H9 (cell line): ENCODE results near the gene CD207. TPM values are rescaled to one million over a fixed set of nuclear protein-coding genes. Genes with fewer than 3 reads are reported as not detected.

ENCODE experiments used
- DNase-seq: peaks from one replicate; pipeline ENCODE4 v3.0.0-alpha.2; 2017
- H2AFZ ChIP-seq: one replicate; pipeline ENCODE4 v1.6.1; 2013; ENCODE audit warnings: mild to moderate bottlenecking, low read length, control low read depth, moderate library complexity
- H2AK5ac ChIP-seq: 2 replicates; pipeline ENCODE4 v1.6.1; 2013; ENCODE audit warnings: low read length, control low read depth, mixed read lengths; ENCODE audit not compliant: insufficient read length
- H2BK120ac ChIP-seq: one replicate; pipeline ENCODE4 v1.6.1; 2013; ENCODE audit warnings: low read depth, mild to moderate bottlenecking, low read length, control low read depth, inconsistent platforms; ENCODE audit not compliant: poor library complexity, severe bottlenecking
- H2BK12ac ChIP-seq: 2 replicates; pipeline ENCODE4 v1.6.1; 2013; ENCODE audit warnings: low read length, control low read depth, mixed read lengths, low read depth; ENCODE audit not compliant: insufficient read length
- H2BK15ac ChIP-seq: 2 replicates; pipeline ENCODE4 v1.6.1; 2013; ENCODE audit warnings: low read depth, low read length, control low read depth
- H2BK20ac ChIP-seq: one replicate; pipeline ENCODE4 v1.6.1; 2013; ENCODE audit warnings: low read depth, mild to moderate bottlenecking, low read length, control low read depth, inconsistent platforms; ENCODE audit not compliant: poor library complexity, severe bottlenecking
- H2BK5ac ChIP-seq: 2 replicates; pipeline ENCODE4 v1.6.1; 2013; ENCODE audit warnings: low read length, control low read depth, mixed read lengths; ENCODE audit not compliant: insufficient read length
- H3K14ac ChIP-seq: 2 replicates; pipeline ENCODE4 v1.6.1; 2013; ENCODE audit warnings: low read length, control low read depth; ENCODE audit not compliant: insufficient read depth
- H3K18ac ChIP-seq: 2 replicates; pipeline ENCODE4 v1.6.1; 2013; ENCODE audit warnings: low read depth, mild to moderate bottlenecking, mixed read lengths, low read length, control low read depth; ENCODE audit not compliant: insufficient read length
- H3K23ac ChIP-seq: 2 replicates; pipeline ENCODE4 v1.6.1; 2013; ENCODE audit warnings: low read length, control low read depth, mixed read lengths, low read depth; ENCODE audit not compliant: insufficient read length
- H3K23me2 ChIP-seq: 2 replicates; pipeline ENCODE4 v1.6.1; 2013; ENCODE audit warnings: low read depth, mild to moderate bottlenecking, mixed read lengths, low read length, control low read depth; ENCODE audit not compliant: insufficient read length, poor library complexity, severe bottlenecking
- H3K27ac ChIP-seq: 2 replicates; pipeline ENCODE4 v1.5.1; 2013; ENCODE audit warnings: low read length, control low read depth, mixed read lengths, low read depth; ENCODE audit not compliant: insufficient read length
- H3K27me3 ChIP-seq: 2 replicates; pipeline ENCODE4 v1.6.1; 2013; ENCODE audit warnings: low read length, control low read depth, inconsistent platforms; ENCODE audit not compliant: insufficient read depth
- H3K4ac ChIP-seq: 2 replicates; pipeline ENCODE4 v1.6.1; 2013; ENCODE audit warnings: low read depth, mild to moderate bottlenecking, control low read depth, inconsistent platforms, low read length, moderate library complexity
- H3K4me1 ChIP-seq: 2 replicates; pipeline ENCODE4 v1.6.1; 2013; ENCODE audit warnings: low read length, control low read depth, inconsistent platforms; ENCODE audit not compliant: insufficient read depth
- H3K4me2 ChIP-seq: 2 replicates; pipeline ENCODE4 v1.6.1; 2013; ENCODE audit warnings: low read length, control low read depth, mixed read lengths; ENCODE audit not compliant: insufficient read length, insufficient read depth
- H3K56ac ChIP-seq: 2 replicates; pipeline ENCODE4 v1.6.1; 2013; ENCODE audit warnings: low read depth, mild to moderate bottlenecking, mixed read lengths, low read length, control low read depth; ENCODE audit not compliant: insufficient read length
- H3K79me1 ChIP-seq: 2 replicates; pipeline ENCODE4 v1.6.1; 2013; ENCODE audit warnings: low read depth, mild to moderate bottlenecking, moderate library complexity, low read length, control low read depth, inconsistent platforms; ENCODE audit not compliant: insufficient read depth, poor library complexity, severe bottlenecking
- H3K79me2 ChIP-seq: 2 replicates; pipeline ENCODE4 v1.6.1; 2013; ENCODE audit warnings: low read length, control low read depth, inconsistent platforms; ENCODE audit not compliant: insufficient read depth
- H3K9ac ChIP-seq: 2 replicates; pipeline ENCODE4 v1.6.1; 2013; ENCODE audit warnings: low read length, control low read depth, mixed read lengths; ENCODE audit not compliant: insufficient read length; ENCODE audit errors: extremely low read depth
- H3K9me3 ChIP-seq: one replicate; pipeline ENCODE4 v1.6.1; 2013; ENCODE audit warnings: low read depth, low read length, inconsistent platforms; ENCODE audit not compliant: control insufficient read depth
- H3T11ph ChIP-seq: one replicate; pipeline ENCODE4 v1.6.1; 2013; ENCODE audit warnings: mild to moderate bottlenecking, low read length, control low read depth, inconsistent platforms
- H4K20me1 ChIP-seq: one replicate; pipeline ENCODE4 v1.6.1; 2013; ENCODE audit not compliant: control insufficient read depth, insufficient read length, insufficient read depth
- H4K5ac ChIP-seq: 2 replicates; pipeline ENCODE4 v1.6.1; 2013; ENCODE audit warnings: low read depth, mild to moderate bottlenecking, mixed read lengths, low read length, control low read depth; ENCODE audit not compliant: insufficient read length
- H4K8ac ChIP-seq: replicated peaks from 2 replicates; pipeline ENCODE4 v1.6.1; 2013; ENCODE audit warnings: low read length, control low read depth, mixed read lengths, low read depth; ENCODE audit not compliant: insufficient read length
- H4K91ac ChIP-seq: 2 replicates; pipeline ENCODE4 v1.6.1; 2013; ENCODE audit warnings: low read depth, mild to moderate bottlenecking, moderate library complexity, mixed read lengths, low read length, control low read depth; ENCODE audit not compliant: insufficient read length
- H3K27ac Mint-ChIP-seq, 3 experiments: 2 replicates in 2 of 3; 3 replicates in 1 of 3; pipeline ENCODE4 v1.8.0; 2020 to 2021; ENCODE audit warnings: mixed read lengths in 3 of 3, mild to moderate bottlenecking in 1 of 3, moderate library complexity in 1 of 3
- H3K27me3 Mint-ChIP-seq: 2 replicates; pipeline ENCODE4 v1.8.0; 2021; ENCODE audit warnings: low read depth, mild to moderate bottlenecking, moderate library complexity, mixed read lengths
- H3K36me3 Mint-ChIP-seq, 3 experiments: 2 replicates in 2 of 3; 3 replicates in 1 of 3; pipeline ENCODE4 v1.8.0; 2020 to 2021; ENCODE audit warnings: low read depth in 3 of 3, mixed read lengths in 3 of 3; ENCODE audit not compliant: insufficient read depth in 1 of 3
- H3K4me1 Mint-ChIP-seq, 2 experiments: 2 replicates each; pipeline ENCODE4 v1.8.0; 2020; ENCODE audit warnings: mixed read lengths in 2 of 2
- H3K4me3 Mint-ChIP-seq, 2 experiments: 2 replicates in 1 of 2; 3 replicates in 1 of 2; pipeline ENCODE4 v1.8.0; 2020 to 2021; ENCODE audit warnings: mild to moderate bottlenecking in 2 of 2, mixed read lengths in 2 of 2, moderate library complexity in 1 of 2
- H3K9me3 Mint-ChIP-seq, 2 experiments: 2 replicates in 1 of 2; 3 replicates in 1 of 2; pipeline ENCODE4 v1.8.0; 2020; ENCODE audit warnings: mild to moderate bottlenecking in 2 of 2, mixed read lengths in 2 of 2, moderate library complexity in 1 of 2
- CTCF ChIP-seq: fragments of 200-600 bp; sonication (generic); conservative IDR thresholded peaks from 3 replicates; pipeline ENCODE4 v1.8.0; 2021; ENCODE audit warnings: antibody characterized with exemption, mild to moderate bottlenecking
- WGBS: extraction: QIAGEN DNeasy Blood & Tissue Kit; methylation state at CpG from one replicate; pipeline ENCODE4 v1.1.7; 2013; ENCODE audit warnings: missing lambda C conversion rate, low lambda C conversion rate, mixed read lengths; ENCODE audit not compliant: insufficient read length; ENCODE audit errors: extremely low coverage; 5-methylcytosine and 5-hydroxymethylcytosine counted together
- total RNA-seq: library from RNA; stranded (reverse); gene quantifications from 2 replicates; pipeline ENCODE4 v1.2.1, GENCODE V29; 2021

The CD207 gene
- total RNA-seq, 1 experiment from 2014 or later = not detected

- no peak overlapping the region for H3K14ac ChIP-seq
- H4K91ac ChIP-seq = no peak overlapping the region
- H3K36me3 Mint-ChIP-seq = no peaks in the 10 kb centered on the region
- no peak overlapping the region for H2AK5ac ChIP-seq
- no peak overlapping the region for H3K4me3 Mint-ChIP-seq
- H3K27me3 ChIP-seq = no peaks in the 10 kb centered on the region
- no peaks in the 10 kb centered on the region for H3K23me2 ChIP-seq
- no peak overlapping the region for H4K5ac ChIP-seq
- H3K23ac ChIP-seq = no peak overlapping the region
- no peak overlapping the region for H2BK5ac ChIP-seq
- no peaks in the 10 kb centered on the region for H4K20me1 ChIP-seq
- no peak overlapping the region for H3K18ac ChIP-seq
- peaks cover 48% of the 10 kb centered on the region for H3K27me3 Mint-ChIP-seq
- no CpG with 5 or more reads among the region's 2 CpGs for WGBS
- H2BK20ac ChIP-seq = no peak overlapping the region
- no peak overlapping the region for H3K4me2 ChIP-seq
- peaks cover under 1 to 4% of the 10 kb centered on the region in 2 experiments; a peak in 3 of 4 replicates for H3K4me1 Mint-ChIP-seq
- no peak for TF ChIP-seq CTCF
- no peak overlapping the region for H3K27ac Mint-ChIP-seq
- no peak overlapping the region for H2BK12ac ChIP-seq
- no peak overlapping the region for H2AFZ ChIP-seq
- no peak overlapping the region for H3K9ac ChIP-seq
- no peaks in the 10 kb centered on the region for H3K79me1 ChIP-seq
- H3K4ac ChIP-seq = no peak overlapping the region
- no peaks in the 10 kb centered on the region; the same call in 1 of the 2 replicates for H3K4me1 ChIP-seq
- H2BK120ac ChIP-seq = no peak overlapping the region
- DNase-seq = no peak
- no peaks in the 10 kb centered on the region for H3K9me3 Mint-ChIP-seq
- H3K27ac ChIP-seq = no peak overlapping the region
- H2BK15ac ChIP-seq = no peak overlapping the region
- H4K8ac ChIP-seq = no peak overlapping the region
- H3K79me2 ChIP-seq = no peaks in the 10 kb centered on the region
- no peaks in the 10 kb centered on the region for H3K9me3 ChIP-seq
- no peak overlapping the region for H3K56ac ChIP-seq
- H3T11ph ChIP-seq = no peak overlapping the region
Measured at GRCh38 chr2:70834106-70834505, 1.5 kb downstream of the CD207 start.
